A549 treated with Mapracorat at 1 μM for 4 hours (cell line): Measurements from ENCODE around the gene TMCO4. TPM values are rescaled to one million over a fixed set of nuclear protein-coding genes. Genes with fewer than 3 reads are reported as not detected.

Experiments
- total RNA-seq: library from RNA; stranded (reverse); fragments of 200-300 nt; extraction: Qiagen RNA extraction; gene quantifications from 5 replicates; pipeline ENCODE4 v1.2.3, GENCODE V29; 2022

The TMCO4 gene
- 5.0 to 7.4 TPM (median 6.0 TPM) in 5 replicates for total RNA-seq

DNA sequence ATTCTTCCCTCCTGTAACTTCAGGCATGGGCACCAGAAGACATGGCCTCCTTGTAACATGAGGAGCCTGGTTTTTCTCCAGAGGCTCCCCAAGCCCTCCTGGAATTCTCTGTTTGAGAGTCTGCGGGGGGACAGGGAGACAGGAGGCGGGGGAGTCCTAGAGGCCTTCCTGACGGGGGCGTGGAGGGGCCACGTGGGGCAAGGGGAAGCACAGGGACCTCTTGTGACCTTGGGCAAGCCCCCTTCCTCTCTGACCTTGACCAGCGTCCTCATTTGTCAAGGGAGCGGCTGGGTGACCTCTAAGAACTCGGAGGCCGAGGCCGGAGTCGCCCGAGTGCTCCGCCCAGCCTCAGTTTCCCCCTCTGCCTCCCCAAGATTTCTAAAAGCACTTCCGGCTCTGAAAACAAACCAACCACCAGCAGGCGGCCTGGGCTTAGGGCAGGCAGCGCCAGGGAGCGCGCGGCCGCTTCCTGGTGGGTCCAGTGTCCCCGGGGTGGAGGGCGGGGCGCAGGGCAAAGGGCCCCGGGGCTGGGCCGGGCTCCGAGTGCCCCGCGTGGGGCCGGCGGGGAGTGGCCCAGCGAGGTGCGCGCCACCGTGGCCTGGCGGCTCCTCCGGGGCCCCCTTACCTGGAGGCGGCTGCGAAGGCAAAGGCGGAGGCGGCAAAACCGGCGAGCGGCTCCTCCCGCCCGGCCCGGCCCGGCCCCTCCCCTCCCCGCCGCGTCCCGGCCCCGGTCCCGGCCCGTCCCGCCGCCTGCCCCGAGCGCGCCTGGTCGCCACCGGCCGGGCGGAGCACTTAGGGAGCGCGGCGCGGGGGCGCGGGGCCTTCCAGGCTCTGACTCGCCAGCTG lies at the start of gene TMCO4:
TSS of gene TMCO4 (minus strand) at position 687 of the 846 bp plus-strand sequence. CDS start 19,158 bp downstream, outside the sequence.

DNA sequence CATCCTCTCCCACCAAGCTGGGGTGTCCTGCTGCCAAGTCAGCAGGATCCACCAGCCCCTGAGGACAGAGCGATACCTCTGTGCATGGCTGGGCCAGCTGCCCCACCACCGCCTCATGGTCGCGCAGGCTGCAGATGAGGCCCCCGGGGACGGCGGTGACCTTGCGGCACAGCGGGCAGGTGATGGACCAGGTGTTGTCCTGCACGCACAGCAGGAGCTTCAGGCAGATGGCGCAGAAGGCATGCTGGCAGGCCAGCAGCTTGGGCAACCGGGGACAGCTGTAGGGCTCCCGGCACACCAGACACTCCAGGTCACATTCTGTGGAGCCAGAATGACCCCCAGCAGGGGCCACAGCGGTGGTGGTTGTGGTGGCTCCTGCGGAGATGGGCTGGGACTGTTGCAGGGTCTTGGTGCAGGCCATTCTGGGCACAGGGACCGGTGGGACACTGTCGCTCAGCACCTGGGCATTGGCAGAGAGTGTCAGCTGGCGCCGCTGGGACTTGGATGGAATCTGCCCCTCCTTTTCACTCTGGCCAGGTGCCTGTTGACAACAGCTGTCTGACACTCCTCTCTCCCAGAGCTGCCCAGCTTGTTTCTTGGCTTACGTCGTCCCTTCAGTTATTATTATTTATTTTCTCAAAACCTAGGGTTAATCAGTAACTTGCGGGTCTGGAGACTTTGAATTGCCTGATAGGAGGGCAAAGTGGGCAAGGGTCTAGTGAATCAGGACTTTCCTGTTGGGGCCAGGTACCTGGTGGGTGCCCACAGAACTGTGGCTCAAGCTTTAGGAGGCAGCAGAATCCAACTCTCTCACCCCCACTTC lies 15.2 kb upstream of the TMCO4 start, which contains the start of gene RNF186:
TSS of gene RNF186 (minus strand) at position 603 of the 823 bp plus-strand sequence. CDS start at position 421, 182 bp downstream.

DNA sequence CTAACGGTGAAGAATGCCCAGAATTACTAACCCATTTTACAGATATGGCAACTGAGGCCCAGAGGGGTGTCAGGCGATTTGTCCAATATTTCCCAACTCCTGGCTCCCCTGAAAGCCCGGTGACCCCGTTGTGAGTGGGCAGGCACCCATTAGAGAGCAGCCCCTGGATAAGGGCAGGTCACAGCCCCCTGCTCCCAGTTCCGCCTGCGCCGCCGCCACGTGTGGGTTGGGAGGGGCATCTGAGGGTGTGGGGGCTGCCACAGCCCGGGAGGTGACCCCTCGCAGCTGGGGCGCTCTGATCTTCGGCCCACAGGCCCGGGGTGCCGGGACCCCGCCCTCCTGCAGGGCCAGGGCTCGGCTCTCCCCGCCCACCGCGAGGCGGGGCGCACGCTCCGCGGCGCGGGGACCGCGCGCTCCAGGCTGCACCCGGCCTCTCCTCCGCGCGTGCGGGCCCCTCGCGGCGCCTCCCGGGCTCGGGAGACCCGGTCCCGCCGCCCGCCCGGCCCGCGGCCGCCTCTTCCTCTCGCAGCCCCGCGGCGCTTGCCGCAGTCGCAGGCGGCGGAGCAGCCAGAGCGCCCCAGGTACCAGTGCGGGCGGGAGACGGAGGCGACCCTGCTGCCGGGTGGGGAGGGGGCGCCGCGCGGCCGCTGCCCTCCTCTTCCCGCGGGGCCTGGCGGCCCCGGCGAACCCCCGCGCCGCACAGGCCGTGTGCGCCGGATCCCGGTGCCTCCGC lies 135.1 kb downstream of the TMCO4 start, which contains the start of gene HTR6:
TSS of gene HTR6 (plus strand) at position 423 of the 733 bp plus-strand sequence. CDS start 879 bp downstream, outside the sequence.

DNA sequence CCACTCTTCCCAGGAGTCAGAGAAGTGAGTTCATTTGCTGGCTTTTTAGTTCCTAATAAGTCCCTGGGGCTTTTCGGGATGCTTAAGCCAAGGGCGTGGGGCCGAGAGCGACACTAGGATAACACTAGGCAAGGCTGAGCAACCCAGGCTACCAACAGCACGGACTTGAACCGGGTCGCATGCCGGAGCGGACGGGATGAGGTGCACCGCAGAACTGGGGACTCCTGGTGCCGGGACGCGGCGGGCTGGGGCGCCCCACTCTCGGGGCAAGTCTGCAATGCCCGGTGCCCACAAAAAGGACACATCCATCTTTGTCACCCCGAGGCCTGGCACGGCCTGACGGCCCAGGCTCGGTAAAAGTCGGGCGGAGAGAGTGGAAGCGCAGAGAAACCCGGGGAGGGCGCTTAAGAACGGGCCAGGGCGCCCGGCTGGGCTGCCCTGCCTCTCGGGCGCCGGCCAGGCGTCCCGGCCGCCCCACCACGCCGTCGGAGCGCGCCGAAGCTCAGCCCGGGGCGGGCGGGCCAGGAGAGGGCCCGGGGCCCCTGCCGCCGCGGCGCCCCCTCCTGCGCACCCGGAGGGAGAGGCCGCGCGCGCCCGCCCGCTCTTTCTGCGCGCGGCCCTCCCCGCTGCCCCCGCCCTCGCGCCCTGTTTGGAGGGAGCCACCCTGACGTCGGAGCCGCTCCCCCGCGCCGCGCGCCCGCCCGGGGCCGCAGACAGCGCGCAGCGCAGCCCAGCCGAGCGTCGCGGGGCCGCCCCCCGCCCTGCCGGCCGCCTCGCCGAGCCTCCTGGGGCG lies 155.9 kb downstream of the TMCO4 start, which contains the start of gene NBL1:
TSS of gene NBL1 (plus strand) at position 710 of the 793 bp plus-strand sequence. CDS start 10,720 bp downstream, outside the sequence.

Other genes with a start within 250 kb of the TMCO4 start
- 28.7 to 54.9 TPM (median 46.2 TPM) in 5 replicates for gene NBL1, start 155.6 kb downstream of the TMCO4 start, total RNA-seq
- 0.15 to 0.22 TPM (median 0.19 TPM) in 4 of 5 replicates, not detected in the other for gene HTR6, start 135.0 kb downstream of the TMCO4 start, total RNA-seq
- gene RNF186, start 15.4 kb upstream of the TMCO4 start, total RNA-seq = not detected in 5 replicates
- 2.5 to 3.1 TPM (median 2.6 TPM) in 5 replicates for gene OTUD3, start 82.5 kb upstream of the TMCO4 start, total RNA-seq
- gene PLA2G2E, start 123.7 kb upstream of the TMCO4 start, total RNA-seq = not detected in 5 replicates
- not detected in 5 replicates for gene PLA2G2A, start 179.7 kb upstream of the TMCO4 start, total RNA-seq